ENCODE results near the gene TGIF2.
A peak's percentile ranks its signal among the peaks of the same experiment; 100 is the strongest.
"Not testable (repeated sequence)": the region's sequence is repeated elsewhere in the genome, so short reads cannot be mapped to it uniquely, and the experiment has no call there.

Gene TGIF2

GRCh38 chr20:36579996-36580545 lies 6.7 kb downstream of the TGIF2 start:
- no peak for DNase-seq (ENCODE audit: low spot score)

DNA sequence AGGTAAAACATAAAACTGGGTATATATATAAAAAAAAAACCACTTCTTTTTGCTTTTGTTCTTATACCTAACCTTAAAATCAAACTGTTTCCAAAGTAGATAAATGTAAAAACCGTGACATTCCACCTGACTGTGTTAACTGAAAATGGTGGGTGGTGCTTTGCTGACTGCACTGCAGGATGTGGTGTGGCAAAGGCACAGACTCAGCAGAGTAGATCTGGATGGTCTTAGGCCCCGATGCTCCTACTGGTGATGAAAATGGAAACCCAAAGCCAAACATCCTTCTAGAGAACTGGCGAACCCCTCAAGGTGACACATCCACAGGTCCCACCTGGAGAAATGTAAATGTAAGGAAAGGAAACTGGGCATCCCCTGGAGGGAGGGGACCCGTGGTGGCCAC lies 8.9 kb downstream of the TGIF2 start:
- DNase-seq (ENCODE audit: low spot score), result no peak

DNA sequence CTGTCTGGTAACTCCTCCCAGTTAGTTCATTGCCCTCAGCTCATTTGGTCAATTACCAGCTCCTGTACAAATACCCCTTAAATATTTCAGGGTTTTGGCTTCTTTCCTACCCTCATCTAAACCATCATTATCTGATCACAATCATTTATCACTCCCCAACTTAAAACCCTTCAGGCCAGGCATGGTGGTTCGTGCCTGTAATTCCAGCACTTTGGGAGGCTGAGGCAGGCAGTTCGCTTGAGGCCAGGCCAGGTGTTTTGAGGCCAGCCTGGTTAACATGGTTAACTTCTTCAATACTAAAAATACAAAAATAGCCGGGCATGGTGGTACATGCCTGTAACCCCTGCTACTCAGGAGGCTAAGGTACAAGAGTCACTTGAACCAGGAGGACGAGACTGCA lies 9.4 kb downstream of the TGIF2 start:
- DNase-seq (ENCODE audit: low spot score), result no peak

DNA sequence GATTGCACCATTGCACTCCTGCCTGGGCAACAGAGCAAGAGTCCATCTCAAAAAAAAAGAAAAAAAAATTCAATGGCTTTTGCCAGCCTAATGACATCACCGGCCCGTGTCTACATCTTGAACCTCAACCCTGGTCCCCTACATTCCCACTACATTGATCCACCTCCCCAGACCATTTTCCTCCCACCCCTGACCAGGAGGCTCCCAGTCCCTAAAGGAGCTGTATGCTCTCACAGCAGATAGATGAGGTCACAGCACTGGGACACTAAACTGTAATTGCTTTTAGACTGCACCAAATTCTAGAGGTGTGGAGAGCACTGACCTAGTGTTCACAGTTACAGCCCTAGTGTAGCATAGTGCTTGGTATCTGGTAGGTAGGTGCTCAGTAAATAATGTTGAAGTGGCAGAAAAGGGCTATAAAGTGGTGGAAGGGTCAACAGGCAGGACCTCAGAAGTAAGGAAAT lies 10.7 kb downstream of the TGIF2 start:
- no peak for DNase-seq (ENCODE audit: low spot score)

- DNase-seq (ENCODE audit: low spot score), result no peak
Measured at GRCh38 chr20:36585410-36586125, 12.2 kb downstream of the TGIF2 start.

GRCh38 chr20:36587388-36588070 lies 14.1 kb downstream of the TGIF2 start:
- DNase-seq (ENCODE audit: low spot score), result no peak

- no peak for DNase-seq (ENCODE audit: low spot score)
Measured at GRCh38 chr20:36591281-36591680, 17.9 kb downstream of the TGIF2 start.

DNA sequence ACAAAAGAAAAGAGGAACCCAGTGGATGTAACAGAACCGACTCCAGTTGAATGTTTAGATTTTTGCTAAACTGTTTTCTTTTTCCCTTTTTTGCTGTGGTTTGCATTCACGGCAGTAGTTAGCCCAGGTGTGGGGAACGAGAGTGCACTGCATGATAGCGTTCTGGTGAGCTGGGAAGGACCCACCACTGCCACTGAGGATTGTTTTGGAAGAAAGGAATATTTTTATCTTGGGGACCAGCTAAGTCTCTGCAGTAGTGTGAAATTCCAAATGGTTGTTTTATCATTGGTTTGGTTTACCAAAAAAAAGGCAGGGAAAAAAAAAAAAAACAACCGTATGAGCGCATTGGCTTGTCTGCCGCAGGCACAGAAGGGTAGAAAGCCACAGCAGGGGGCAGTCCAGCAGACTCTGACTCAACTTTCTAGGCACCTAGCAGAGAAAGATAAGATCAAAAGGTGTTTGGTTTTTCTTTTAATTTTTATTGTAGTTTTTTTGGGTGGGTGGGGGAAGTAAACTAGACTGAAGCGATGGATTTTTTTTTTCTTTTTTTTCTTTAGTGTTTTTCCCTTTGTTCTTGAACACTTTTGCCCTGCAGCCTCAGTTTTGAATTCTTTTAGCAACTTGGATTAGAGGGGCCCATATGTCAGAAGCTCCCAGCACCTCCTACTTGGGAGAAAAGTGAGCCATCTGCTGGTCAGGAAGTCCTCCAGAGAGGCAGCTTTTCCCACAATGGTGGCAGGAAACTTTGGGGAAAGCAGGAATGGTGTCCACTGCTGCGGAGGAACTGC lies 18.7 kb downstream of the TGIF2 start:
- DNase-seq (ENCODE audit: low spot score), result no peak

DNA sequence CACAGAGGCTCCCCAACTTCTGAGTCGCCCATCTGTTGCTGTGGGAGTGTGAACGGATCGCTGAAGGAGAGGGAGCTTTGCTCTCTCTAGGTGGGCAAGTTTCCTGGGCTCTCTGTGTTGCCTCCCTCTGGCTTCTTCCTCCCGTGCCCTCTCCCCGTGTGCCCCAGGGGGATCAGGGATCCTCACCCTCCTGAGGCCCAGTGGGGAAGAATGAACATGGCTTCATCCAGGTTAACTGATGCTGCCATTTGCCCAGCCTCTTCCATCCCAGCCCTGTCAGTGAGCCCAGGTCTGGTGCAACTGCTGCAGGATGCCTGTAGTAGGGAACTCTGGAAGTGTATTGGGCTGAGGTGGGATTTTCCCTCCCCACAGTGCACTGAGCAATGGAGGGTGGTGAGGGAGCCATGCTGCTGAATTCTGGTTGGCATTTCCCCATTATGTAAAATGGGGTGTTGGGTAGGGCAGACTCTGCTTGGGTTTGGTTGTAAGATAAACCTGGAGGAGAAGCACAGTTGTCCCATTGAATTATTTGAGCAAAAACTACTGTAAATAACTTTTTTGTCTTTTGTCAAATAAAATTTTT lies 20.0 kb downstream of the TGIF2 start:
- DNase-seq (ENCODE audit: low spot score), result no peak

- no peak for DNase-seq (ENCODE audit: low spot score)
Measured at GRCh38 chr20:36599912-36600345, 26.5 kb downstream of the TGIF2 start.

- DNase-seq (ENCODE audit: low spot score), result no peak
Measured at GRCh38 chr20:36601540-36601939, 28.1 kb downstream of the TGIF2 start.

DNA sequence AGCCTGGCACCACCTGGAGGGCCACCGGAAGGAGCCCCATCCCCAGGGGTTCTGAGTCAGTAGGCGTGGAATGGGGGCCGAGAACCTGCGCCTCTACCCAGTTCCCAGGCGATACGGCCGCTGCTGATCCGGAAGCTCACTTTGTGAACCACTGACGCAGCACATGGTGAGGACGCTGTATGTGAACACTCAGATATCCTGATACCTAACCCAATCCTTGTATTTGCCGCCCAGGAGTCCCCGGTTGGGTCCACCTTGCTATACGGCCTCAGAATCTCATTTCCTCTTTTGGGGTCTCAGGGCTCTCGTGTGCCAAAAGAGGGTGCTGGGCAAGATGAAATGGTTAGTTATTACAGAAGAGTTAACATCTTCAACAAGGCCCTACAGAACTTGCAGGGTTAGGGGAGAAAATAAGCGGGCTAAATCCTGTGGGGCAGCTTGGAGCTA lies 31.6 kb downstream of the TGIF2 start:
- peak; percentile 49 for DNase-seq (ENCODE audit: low spot score)

- peak; percentile 99 for DNase-seq (ENCODE audit: low spot score)
Measured at GRCh38 chr20:36605399-36606157, 32.2 kb downstream of the TGIF2 start, which contains the start of gene RAB5IF. Gene RAB5IF (plus strand): TSS chr20:36605779. CDS start chr20:36605952, 173 bp downstream.

GRCh38 chr20:36606158-36607066 lies 33.0 kb downstream of the TGIF2 start:
- DNase-seq (ENCODE audit: low spot score), result no peak

- DNase-seq (ENCODE audit: low spot score), result no peak
Measured at GRCh38 chr20:36607586-36608387, 34.4 kb downstream of the TGIF2 start.

DNA sequence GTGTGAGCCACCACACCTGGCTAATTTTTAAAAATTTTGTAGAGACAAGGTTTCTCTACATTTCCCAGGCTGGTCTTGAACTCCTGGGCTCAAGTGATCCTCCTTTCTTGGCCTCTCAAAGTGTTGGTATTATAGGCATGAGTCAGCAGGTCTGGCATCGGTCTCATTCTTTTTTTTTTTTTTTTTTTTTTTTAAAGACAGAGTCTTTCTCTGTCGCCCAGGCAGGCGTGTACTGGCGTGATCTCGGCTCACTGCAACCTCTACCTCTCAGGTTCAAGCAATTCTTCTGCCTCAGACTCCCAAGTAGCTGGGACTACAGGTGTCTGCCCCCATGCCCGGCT lies 35.0 kb downstream of the TGIF2 start:
- DNase-seq (ENCODE audit: low spot score), result not testable (repeated sequence)

- no peak for DNase-seq (ENCODE audit: low spot score)
Measured at GRCh38 chr20:36611625-36612024, 38.2 kb downstream of the TGIF2 start.

DNA sequence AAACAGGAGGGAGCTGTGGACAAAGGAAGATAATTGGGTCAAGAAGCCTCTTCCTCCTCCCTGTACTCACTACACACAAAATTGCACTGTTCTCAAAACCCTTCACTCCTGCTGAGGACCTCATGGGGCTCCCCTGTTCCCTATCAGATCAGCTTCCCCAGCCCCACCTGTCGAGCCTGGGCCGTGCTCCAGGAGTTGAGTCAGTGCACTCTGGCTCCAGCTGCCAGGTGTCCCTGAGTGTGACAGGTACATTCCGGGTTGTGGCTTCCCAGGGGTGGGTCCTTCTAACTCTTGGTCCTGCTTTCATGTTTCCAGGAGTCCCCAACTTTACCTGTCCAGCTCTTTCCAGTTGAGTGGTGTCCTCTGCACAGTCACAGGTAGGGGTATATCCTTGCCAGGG lies 40.6 kb downstream of the TGIF2 start:
- no peak for DNase-seq (ENCODE audit: low spot score)
